ENCODE results near the gene SSX1.

GRCh38 chrX:48306175-48306574 lies 51.0 kb downstream of the SSX1 start:
- TF ChIP-seq, protein P1, sequence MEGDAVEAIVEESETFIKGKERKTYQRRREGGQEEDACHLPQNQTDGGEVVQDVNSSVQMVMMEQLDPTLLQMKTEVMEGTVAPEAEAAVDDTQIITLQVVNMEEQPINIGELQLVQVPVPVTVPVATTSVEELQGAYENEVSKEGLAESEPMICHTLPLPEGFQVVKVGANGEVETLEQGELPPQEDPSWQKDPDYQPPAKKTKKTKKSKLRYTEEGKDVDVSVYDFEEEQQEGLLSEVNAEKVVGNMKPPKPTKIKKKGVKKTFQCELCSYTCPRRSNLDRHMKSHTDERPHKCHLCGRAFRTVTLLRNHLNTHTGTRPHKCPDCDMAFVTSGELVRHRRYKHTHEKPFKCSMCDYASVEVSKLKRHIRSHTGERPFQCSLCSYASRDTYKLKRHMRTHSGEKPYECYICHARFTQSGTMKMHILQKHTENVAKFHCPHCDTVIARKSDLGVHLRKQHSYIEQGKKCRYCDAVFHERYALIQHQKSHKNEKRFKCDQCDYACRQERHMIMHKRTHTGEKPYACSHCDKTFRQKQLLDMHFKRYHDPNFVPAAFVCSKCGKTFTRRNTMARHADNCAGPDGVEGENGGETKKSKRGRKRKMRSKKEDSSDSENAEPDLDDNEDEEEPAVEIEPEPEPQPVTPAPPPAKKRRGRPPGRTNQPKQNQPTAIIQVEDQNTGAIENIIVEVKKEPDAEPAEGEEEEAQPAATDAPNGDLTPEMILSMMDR (IDR thresholded peaks at IDR 0.05) = no peak
- TF ChIP-seq ZFX (IDR thresholded peaks at IDR 0.05; ENCODE audit: borderline replicate concordance) = no peak

All from 22Rv1 (cell line).